Smooth muscle cell (in vitro differentiated cells): Measurements from ENCODE around the gene PSMC3. TPM values are rescaled to one million over a fixed set of nuclear protein-coding genes. Genes with fewer than 3 reads are reported as not detected.

ENCODE experiments used
- DNase-seq: peaks from one replicate; lab custom pipeline; 2025; ENCODE audit not compliant: unreplicated experiment; lab: John Stamatoyannopoulos, UW
- H2AFZ ChIP-seq: fragments of 200-600 bp; sonication (generic); 2 replicates; pipeline ENCODE4 v1.6.0; 2016; ENCODE audit warnings: antibody characterized with exemption, low read depth, mild to moderate bottlenecking
- H3F3A ChIP-seq: fragments of 200-600 bp; sonication (generic); 2 replicates; pipeline ENCODE4 v1.6.0; 2017; ENCODE audit warnings: antibody characterized with exemption, low read depth
- H3K27ac ChIP-seq: fragments of 200-600 bp; sonication (generic); 2 replicates; pipeline ENCODE4 v1.5.1; 2016; ENCODE audit warnings: low read depth, mild to moderate bottlenecking
- H3K27me3 ChIP-seq: fragments of 200-600 bp; sonication (generic); 2 replicates; pipeline ENCODE4 v1.6.1; 2016; ENCODE audit warnings: low read depth, mild to moderate bottlenecking
- H3K36me3 ChIP-seq: fragments of 200-600 bp; sonication (generic); 2 replicates; pipeline ENCODE4 v1.5.1; 2016; ENCODE audit warnings: low read depth
- H3K4me1 ChIP-seq: fragments of 200-600 bp; sonication (generic); 2 replicates; pipeline ENCODE4 v1.5.1; 2016; ENCODE audit warnings: low read depth
- H3K4me2 ChIP-seq: fragments of 200-600 bp; sonication (generic); 2 replicates; pipeline ENCODE4 v1.6.0; 2016; ENCODE audit warnings: mild to moderate bottlenecking
- H3K4me3 ChIP-seq: fragments of 200-600 bp; sonication (generic); 2 replicates; pipeline ENCODE4 v1.5.1; 2016; ENCODE audit warnings: mild to moderate bottlenecking
- H3K79me2 ChIP-seq: fragments of 200-600 bp; sonication (generic); 2 replicates; pipeline ENCODE4 v1.6.0; 2016; ENCODE audit warnings: low read depth, mild to moderate bottlenecking
- H3K9ac ChIP-seq: fragments of 200-600 bp; sonication (generic); 2 replicates; pipeline ENCODE4 v1.6.0; 2016; ENCODE audit warnings: low read depth
- H3K9me3 ChIP-seq: fragments of 200-600 bp; sonication (generic); replicated peaks from 2 replicates; pipeline ENCODE4 v1.5.1; 2016; ENCODE audit warnings: low read depth
- H4K20me1 ChIP-seq: fragments of 200-600 bp; sonication (generic); 2 replicates; pipeline ENCODE4 v1.6.0; 2016; ENCODE audit warnings: low read depth
- WGBS: methylation state at CpG from one replicate; pipeline ENCODE4 v1.1.7; 2016; ENCODE audit warnings: low lambda C conversion rate; 5-methylcytosine and 5-hydroxymethylcytosine counted together
- polyA plus RNA-seq: library from polyadenylated mRNA; unstranded; fragments of >200 nt; fragmentation: Nextera tagmentation; extraction: Ambion mirVana; gene quantifications from 2 replicates; pipeline ENCODE4 v1.2.1, GENCODE V29; 2016
- total RNA-seq: library from RNA; depleted of rRNA; stranded (reverse); fragments of >200 nt; gene quantifications from 2 replicates; pipeline ENCODE4 v1.2.3, GENCODE V29; 2014
- TF ChIP-seq, protein P1 (sequence below): fragments of 200-600 bp; sonication (generic); IDR thresholded peaks from 2 replicates; pipeline ENCODE4 v1.5.1; 2017; ENCODE audit warnings: borderline replicate concordance, mild to moderate bottlenecking, antibody characterized with exemption; ENCODE audit not compliant: insufficient read depth, poor library complexity, severe bottlenecking

The PSMC3 gene
- total and polyA plus RNA-seq, 2 experiments from 2014 or later = 71.2 to 211 TPM

GRCh38 chr11:47407746-47408590 lies 18.3 kb downstream of the PSMC3 start, which contains the start of gene SLC39A13:
SLC39A13 (plus strand) TSS chr11:47408590; CDS start chr11:47410095, 1,505 bp downstream.
- Histone ChIP-seq H3K36me3 (no peaks in the 10 kb centered on the region), H3K79me2 (peaks cover 37% of the 10 kb centered on the region), H3K4me2 (peak within 1 kb of the TSS; percentile 92), H3K27ac (peak within 1 kb of the TSS; percentile 98), H3K4me1 (peaks cover 15% of the 10 kb centered on the region), H2AFZ (no peak within 1 kb of the TSS), H3F3A (peaks cover 8% of the 10 kb centered on the region), H3K9me3 (no peaks in the 10 kb centered on the region), H3K27me3 (no peaks in the 10 kb centered on the region), H3K9ac (peak within 1 kb of the TSS; percentile 91), H4K20me1 (peaks cover 30% of the 10 kb centered on the region), H3K4me3 (peak within 1 kb of the TSS; percentile 66)
- 2% methylated on average over 37 of the region's 70 CpGs for WGBS
- peak; percentile 99 for DNase-seq
- TF ChIP-seq, protein P1, sequence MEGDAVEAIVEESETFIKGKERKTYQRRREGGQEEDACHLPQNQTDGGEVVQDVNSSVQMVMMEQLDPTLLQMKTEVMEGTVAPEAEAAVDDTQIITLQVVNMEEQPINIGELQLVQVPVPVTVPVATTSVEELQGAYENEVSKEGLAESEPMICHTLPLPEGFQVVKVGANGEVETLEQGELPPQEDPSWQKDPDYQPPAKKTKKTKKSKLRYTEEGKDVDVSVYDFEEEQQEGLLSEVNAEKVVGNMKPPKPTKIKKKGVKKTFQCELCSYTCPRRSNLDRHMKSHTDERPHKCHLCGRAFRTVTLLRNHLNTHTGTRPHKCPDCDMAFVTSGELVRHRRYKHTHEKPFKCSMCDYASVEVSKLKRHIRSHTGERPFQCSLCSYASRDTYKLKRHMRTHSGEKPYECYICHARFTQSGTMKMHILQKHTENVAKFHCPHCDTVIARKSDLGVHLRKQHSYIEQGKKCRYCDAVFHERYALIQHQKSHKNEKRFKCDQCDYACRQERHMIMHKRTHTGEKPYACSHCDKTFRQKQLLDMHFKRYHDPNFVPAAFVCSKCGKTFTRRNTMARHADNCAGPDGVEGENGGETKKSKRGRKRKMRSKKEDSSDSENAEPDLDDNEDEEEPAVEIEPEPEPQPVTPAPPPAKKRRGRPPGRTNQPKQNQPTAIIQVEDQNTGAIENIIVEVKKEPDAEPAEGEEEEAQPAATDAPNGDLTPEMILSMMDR = peak; percentile 88

GRCh38 chr11:47406896-47407745 lies 19.1 kb downstream of the PSMC3 start:
- TF ChIP-seq, protein P1 = no peak
- no peaks in the 10 kb centered on the region for H3K9me3 ChIP-seq
- H3K4me3 ChIP-seq = peak overlapping the region; percentile 59
- H2AFZ ChIP-seq = no peak overlapping the region
- H4K20me1 ChIP-seq = peaks cover 27% of the 10 kb centered on the region
- no peaks in the 10 kb centered on the region for H3K27me3 ChIP-seq
- H3K36me3 ChIP-seq = no peaks in the 10 kb centered on the region
- peak overlapping the region; percentile 73 for H3K9ac ChIP-seq
- WGBS = 72% methylated on average over 12 of the region's 12 CpGs
- peak overlapping the region; percentile 90 for H3K27ac ChIP-seq
- peak overlapping the region; percentile 88 for H3K4me2 ChIP-seq
- peaks cover 8% of the 10 kb centered on the region for H3F3A ChIP-seq
- no peak for DNase-seq
- H3K4me1 ChIP-seq = peaks cover 15% of the 10 kb centered on the region
- H3K79me2 ChIP-seq = peaks cover 35% of the 10 kb centered on the region

DNA sequence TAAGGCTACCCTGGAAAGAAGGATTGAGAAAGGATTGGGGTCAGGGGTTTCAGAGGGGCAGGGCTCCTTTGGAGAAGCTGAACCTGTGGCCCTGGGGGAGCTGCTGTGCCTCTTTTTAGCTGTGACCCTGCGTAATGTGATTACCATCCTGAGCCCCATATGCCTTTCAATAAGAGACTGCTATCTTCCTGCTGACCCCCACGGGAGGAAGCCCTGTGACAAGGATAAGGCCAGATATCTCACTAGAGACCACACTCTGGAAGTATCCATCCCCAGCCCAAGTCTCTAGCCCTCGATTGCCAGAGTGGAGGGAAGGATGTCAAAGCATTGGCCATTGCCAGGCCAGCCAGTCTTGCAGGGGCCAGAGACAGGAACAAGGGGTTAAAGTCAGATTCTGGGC lies 22.7 kb downstream of the PSMC3 start:
- Histone ChIP-seq H2AFZ (no peak overlapping the region), H3K4me3 (no peak overlapping the region), H3F3A (peaks cover 6% of the 10 kb centered on the region), H3K27ac (no peak overlapping the region), H3K4me1 (peaks cover 14% of the 10 kb centered on the region), H3K4me2 (no peak overlapping the region), H4K20me1 (no peaks in the 10 kb centered on the region), H3K36me3 (no peaks in the 10 kb centered on the region), H3K27me3 (no peaks in the 10 kb centered on the region), H3K79me2 (no peaks in the 10 kb centered on the region), H3K9ac (no peak overlapping the region), H3K9me3 (no peaks in the 10 kb centered on the region)
- no peak for DNase-seq
- TF ChIP-seq, protein P1 = no peak
- WGBS = 75% methylated on average over 3 of the region's 3 CpGs
